HG03108 (cell line): Measurements from ENCODE around the gene ACOT12.
"Not testable (repeated sequence)": the region's sequence is repeated elsewhere in the genome, so short reads cannot be mapped to it uniquely, and the experiment has no call there.

Source experiments
- ATAC-seq: cut with Tn5 transposase; IDR thresholded peaks from one replicate; pipeline ENCODE4 v1.9.1; 2021; ENCODE audit warnings: moderate library complexity; ENCODE audit not compliant: unreplicated experiment

ACOT12 gene

DNA sequence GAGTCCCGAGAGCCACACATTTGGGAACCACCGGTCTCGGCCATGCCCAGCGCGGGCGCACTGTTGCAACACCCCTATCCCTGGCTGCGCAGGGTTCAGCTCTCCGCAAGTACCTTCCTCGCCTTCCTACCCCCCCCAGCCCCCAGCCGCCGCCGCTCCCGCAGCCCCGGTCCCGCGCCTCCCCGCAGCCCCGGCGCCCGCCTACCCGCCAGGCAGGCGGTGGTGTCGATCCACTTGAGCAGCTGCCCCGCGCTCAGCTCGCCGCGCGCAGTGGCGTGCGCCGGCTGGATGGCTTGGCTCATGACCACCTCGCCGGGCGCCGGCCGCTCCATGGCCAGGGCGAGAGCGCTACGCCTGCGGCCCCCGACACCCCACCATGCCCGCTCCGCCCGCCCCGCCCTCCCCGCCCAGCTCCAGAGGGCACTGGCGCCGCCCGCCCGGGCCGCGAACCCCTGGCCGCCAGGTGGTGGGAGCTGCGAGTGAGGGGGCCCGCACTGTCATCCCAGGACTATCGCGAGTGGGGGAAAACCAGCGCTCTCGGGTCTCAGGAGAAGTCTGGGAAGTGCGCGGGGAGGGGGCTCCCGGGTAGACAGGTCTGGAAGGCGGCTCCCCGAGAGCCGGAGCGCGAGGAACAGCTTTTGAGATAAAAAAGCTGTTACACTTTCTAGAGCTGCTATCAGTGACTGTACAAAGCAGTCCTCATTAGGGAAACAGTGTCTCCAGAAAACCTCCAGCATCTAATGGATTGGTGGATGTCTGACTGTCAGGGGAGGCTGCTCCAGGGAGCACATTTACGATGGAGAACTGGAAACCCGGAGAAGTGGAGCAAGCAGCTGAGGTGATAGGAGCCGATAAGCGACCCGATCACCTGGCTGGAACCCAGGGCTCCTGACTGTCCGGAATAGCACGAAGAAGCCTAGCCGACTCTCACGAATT lies at the start of gene ACOT12:
TSS of gene ACOT12 (minus strand) at position 352 of the 936 bp plus-strand sequence. CDS start at position 332, 20 bp downstream.
- no peak for ATAC-seq

DNA sequence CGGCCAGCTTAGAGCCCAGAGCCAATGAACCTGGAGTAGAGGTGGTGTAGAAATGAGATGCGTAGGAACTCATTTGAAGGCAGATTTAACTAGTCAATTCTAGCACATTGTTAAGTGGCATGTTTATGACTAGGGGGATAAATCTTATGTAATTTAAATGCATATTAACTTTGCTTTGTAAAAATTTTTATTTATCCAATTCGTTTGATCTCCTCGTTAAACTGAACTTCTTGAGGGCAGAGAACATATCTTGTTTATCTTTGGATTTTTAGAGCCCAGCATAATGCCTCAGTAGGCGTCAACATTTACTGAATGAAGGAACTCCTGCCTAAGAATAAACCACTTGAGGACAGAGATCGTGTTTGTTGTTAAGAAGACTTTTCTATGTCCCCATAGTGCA lies 41.1 kb upstream of the ACOT12 start:
- no peak for ATAC-seq

DNA sequence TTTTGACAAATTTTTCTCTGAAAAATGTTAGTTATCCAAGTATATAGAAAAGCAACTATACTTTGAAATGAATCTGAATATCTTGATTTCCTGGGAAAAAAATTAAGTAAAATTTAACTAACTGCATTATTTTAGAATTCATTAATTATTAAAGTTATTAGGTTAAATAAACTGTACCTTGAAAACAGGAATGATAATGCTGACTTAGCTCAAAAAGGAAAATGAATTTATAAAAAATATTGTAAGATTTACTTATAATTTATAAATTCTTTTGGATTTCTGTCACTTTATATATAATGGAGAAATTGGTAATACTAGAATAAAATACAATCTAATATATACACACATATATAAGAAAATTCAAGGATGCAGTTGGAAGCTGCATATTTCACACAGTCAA lies 36.1 kb upstream of the ACOT12 start:
- ATAC-seq = no peak

DNA sequence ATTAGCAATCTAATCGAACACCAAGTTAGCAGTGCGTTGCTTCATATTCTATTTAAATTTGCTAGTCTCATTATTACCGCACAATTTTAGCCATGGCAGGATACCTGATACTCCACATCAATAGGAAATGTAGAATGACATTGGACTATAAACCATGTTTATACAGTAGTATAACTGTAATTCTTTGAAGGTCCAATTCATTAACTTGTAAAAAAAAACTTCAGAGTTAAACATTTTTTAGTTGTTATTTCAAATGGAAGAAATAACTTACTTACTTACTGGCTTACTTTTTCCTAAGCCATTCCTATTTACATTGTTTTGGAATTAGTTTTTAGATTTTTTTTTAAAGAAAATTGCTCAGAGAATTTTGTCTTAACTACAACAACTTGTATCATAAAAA lies 35.4 kb upstream of the ACOT12 start:
- ATAC-seq = no peak

DNA sequence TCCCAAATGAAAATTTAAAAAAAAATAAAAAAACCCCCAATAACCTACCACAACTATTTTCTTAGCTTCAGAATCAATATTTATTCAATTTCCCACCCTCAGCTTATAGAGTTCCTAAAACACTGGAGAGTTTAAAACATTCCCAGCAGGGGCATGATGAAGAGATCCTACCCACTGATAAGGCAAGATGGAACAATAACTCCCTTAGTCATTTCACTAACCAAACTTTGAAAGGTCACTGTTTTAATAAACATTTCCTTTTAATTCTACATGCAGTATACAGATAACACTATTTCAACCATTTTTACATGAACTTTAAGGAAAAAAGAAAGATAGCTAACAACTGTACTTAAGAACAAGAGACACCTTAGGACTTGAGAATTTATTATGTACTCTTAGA lies 34.9 kb upstream of the ACOT12 start:
- ATAC-seq = no peak

DNA sequence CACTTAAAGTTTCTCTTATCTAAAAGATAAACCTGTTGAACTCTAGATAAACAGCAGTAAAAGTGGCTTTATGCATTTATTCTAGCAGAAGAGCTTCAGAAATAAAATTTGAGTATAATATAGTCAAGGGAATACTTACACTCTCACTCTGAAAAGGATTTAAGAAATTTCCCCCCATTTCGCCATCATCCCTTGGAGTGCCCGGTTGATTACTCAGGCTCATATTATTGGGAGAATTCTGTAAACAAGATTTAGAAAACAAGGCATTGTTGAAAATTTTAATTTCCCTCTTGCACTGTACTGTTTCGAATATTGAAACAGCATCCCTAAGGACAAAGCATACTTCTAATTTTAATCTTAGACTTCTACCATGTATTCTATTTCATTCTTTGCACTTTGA lies 34.5 kb upstream of the ACOT12 start:
- ATAC-seq = no peak

DNA sequence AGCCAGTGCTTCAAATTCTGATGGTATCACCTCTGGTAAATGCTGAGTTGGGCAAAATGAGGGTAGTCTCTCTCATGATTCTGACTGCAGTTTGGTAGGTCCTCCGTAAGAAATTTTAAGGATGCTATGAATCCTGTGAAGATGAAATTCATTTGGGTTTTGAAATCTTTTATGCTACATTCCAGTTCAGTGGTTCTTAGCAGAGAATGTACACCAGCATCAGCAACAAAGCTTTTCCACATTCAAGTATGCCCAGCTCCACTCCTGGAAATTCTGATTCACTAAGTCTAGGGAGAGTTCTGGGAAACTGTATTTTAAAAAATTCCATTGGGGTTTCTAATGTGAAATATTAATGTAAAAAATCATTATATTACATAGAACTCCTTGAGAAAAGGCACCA lies 33.6 kb upstream of the ACOT12 start:
- no peak for ATAC-seq

DNA sequence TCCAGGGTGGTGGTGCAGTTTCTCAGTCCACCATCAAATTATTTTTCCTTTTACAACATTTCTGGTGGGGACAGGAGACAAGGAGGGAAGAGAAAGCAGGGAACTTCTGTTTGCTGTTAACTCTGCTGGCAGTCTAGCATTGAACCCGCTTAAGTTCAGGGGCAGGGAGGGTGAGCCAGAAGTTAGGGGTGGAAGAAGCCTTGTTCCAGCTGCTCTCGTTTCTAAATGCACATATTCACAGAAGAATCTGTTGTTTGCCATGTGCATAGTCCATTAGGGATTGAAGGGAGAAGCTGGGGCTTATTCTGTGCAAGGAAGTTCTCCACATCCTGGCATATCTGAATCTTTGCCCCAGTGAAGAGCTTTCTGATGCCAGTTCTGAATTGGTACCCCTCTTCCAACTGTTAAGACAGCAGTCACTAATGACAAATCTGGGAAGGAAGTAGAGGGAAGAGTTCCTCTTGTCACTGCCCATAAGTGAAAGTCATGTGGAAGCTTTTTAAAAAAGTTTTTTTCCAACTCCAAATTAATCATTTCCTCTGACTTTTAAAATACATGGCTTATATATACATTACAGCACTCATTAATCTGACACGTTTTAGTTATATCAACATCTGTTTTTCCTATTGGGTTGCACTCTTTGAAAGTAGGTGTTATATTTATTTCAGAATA lies 32.6 kb upstream of the ACOT12 start:
- no peak for ATAC-seq

DNA sequence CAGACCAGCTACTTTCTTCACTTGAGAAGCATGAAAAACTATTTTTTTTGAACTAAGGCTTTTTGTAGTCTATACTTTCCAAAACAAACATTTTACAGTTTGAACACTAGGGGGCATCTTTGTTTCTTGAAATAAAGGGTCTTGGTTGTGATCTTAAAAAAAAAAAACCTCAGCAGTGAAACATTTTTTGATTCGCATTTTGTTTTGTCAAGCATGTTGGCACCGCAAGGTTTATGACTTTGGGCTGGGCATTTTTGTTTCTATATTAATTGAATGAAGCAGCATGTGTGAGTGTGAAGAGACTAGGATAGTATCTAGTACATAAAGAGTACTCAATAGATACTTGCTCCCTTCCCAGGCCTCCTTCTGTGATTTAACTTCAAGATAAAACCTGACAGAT lies 31.6 kb upstream of the ACOT12 start:
- no peak for ATAC-seq

DNA sequence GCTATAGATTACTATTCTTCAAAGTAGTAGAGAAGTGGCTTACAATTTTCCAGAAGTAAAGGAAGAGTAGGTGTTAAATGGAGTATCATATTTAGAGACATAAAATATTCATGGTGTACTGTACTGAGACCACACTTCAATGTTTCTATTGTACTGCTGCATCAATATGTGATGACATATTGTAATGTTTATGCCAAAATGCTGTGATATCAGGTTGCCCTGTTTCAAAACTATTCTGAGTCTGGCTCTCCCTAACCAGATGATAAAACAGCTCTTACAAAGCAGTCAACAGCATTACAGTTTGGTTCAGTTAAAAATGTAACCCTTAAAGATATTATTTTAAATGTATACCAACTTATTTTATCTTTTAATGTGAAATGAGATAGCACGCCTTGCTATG lies 30.8 kb upstream of the ACOT12 start:
- ATAC-seq = no peak

DNA sequence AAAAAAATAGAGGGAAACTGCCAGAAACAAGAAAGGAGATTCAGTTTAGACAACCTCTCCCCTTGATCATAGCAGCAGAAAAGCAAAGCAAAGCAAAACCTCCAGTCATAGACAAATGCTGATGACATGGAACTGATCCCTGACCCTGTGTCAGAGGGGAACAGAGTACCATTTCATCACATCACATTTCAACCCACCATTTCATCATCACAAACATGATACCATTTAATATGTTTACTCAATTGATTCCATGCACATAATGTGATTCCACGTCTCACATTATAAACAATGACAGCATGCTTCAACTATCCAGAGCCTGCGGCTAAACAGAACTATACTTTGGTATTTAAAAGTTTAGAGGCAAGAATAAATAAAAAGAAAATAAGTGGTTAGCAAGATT lies 28.7 kb upstream of the ACOT12 start:
- ATAC-seq = no peak

DNA sequence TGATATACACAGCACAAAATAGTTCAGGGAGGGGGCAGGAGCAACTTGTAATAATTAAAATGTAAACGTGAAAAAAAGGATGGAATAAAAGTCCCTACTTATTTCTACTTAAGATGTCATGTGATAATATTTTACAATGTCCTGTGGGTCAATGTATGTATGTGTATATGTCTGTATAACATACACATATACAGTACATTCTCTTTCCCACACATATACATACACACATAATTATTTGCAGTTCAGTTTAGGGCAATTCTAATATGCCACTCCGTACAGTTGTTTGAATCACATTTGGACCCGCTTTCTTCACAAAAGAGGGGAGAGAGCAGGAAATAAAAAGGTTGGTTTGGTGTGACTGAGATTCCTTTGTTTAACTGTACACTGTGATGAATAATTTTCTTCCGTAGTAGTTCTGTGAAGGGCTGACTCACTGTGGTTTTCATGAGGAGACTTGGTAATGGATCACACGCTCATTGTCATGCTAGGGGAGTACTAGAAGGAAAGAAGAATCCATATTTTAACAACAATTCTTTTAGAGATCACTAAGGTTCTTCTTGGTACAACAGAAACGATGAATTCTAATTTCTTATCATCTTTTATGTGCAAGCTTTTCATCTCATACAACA lies 26.2 kb upstream of the ACOT12 start:
- ATAC-seq = no peak

DNA sequence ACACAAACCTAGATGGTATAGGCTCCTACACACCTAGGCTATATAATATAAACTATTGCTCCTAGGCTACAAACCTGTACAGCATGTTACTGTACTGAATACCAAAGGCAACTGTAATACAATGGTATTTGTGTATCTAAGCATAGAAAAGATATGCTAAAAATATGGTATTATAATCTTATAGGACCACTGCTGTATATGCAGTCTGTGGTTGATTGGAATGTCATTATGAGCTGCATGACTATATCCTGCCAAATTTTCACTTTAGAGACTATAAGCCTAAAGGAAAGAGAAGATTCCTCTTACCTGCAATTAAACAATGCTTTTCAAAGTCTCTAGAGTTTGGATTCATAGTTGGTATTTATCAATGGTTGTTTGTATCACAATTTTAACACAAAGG lies 24.7 kb upstream of the ACOT12 start:
- ATAC-seq = no peak

DNA sequence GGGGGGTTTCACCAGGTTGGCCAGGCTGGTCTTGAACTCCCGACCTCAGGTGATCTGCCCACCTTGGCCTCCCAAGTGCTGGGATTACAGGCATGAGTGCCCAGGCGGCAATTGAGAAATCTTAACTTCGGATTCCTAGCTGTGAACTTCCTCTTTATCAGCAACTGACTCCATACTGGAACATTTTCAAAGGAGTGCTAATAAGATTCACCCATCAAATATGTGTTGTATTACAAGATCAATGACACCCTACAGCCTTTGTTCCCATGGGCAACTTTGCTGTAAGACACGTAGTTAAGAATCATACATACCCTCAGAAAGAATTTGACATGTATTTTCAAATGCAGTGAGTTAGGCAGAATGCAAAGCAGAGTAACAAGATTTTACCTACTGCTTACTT lies 23.1 kb upstream of the ACOT12 start:
- ATAC-seq = no peak

DNA sequence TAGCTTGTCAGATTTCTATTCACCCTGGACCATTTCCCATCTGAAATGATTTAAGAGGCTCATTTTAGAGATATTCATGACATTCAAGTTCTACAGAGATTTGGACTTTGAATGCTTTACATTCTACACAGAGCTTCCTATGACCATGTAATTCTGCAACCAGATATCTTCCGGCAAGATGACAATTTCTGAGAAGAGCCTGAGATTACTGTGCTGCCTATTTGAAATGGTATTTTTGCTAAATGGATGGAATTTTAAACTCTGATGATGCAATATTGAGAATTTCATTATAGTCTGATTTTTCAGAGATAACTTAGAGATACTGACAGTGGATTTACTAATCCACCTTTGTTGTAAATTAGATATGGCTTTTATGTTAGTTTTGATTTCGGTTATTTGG lies 16.0 kb upstream of the ACOT12 start:
- ATAC-seq = no peak

DNA sequence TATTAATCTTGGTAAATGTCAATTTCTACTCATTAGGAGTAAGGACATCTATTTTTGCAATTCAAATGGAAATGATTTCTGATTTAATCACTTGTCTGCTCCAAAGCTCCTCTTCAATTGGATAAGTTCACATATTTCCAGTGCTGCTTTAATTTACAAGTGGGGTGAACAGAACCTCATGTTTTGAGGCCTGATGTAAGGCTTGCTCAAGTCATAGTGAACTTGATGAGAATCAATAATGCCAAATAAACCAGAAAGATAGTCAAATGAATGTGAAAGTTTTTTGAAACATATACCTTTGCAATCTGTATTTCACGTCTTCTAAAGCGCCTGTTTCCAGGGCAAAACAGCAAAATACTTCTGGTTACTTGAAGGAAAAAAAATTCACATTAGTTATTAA lies 15.4 kb upstream of the ACOT12 start:
- ATAC-seq = no peak

DNA sequence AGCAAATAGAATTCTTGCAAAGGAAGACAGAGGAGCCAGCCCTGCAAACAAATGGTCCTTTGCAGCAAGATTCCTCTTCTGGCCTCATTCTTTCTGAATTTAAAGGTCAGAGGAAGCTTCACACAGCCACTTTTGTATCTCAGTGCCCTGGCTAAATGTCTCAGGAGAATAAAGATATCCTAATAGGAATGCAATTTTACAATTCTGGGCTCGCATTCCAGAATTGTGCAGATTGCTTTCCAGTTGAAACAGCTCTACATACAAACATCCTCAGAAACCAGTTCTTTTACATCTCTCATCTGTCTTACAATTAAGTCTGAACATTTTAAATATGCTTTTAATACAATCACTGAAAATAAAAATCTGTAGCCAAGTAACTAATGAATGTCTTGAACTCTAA lies 14.6 kb upstream of the ACOT12 start:
- no peak for ATAC-seq

DNA sequence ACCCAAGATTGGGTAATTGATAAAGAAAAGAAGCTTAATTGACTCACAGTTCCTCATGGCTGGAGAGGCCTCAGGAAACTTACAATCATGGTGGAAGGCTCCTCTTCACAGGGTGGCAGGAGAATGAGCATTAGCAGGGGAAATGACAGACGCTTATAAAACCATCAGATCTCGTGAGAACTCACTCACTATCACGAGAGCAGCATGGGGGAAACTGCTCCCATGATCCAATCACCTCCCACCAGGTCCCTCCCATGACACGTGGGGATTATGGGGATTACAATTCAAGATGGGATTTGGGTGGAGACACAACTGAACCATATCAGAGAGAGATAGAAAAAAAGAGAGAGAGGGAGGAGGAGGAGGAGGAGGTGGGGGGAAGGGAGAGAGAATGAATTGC lies 13.9 kb upstream of the ACOT12 start:
- not testable (repeated sequence) for ATAC-seq

DNA sequence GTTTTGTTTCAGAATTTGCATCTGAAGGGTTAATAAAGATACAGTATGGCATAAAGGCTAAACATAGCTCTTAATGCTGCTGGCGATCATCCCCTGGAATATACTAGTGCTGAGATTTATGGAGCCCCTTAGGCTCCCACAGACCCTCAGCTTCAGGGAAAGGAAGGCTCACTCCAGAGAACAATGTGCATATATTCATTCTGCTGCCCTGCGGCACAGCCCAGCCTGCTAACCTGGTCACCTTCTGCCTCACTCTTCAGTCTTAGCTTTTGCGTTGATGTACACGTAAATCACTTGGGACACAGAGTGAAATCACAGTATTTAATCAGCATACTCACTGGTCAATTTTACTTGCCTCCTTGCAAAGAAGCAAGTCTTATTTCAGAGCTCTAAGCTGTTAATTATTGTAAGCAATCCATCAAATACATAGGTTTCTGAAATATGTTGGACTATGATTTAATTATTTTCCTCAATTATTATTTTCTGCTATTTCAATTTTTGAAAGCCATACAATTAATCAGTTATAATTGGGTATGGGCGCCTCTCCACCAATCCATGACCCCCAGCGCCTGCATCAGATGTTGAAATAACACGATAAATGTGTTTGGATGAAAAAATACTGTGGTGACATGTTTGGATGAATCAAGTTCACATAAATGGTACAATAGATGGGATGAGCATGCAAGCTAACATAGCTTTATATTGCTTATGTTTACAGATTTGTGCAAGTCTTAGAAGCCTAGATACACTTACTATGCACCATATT lies 11.4 kb upstream of the ACOT12 start:
- ATAC-seq = no peak

DNA sequence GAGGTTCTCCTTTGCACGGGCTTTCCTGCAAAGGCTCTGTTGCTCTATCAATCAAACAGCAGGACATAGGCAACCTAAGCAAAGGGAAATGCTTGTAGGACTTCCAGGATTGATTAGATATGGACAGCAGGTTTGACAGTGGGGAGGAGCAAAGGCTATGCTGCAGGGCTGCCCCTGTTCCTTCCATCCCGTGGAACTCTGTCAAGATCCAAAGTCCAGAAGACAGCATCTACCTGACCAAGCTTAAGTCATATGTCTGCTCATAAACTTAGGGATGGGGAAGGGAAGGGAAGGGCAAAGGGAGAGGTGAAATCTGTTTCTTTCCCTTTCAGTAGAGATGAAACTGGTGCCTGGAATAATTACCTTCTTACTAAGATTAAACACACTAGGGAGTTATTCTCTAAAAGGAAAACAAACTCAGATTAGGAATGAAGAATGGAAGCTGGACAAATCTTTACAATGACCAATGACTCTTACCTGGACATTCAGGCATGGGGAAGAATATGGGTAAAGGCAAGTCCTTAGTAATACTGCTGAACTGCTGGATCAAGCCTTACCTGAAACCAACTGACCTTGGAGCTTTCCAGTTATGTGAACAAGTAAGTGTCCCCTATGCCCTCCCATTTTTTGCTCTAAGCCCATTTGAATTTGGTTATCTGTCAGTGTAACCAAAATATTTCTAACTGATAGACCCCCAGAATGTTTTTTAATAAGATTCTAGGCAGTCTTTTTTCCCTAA lies 8.4 kb upstream of the ACOT12 start:
- ATAC-seq = no peak
